Suprapubic skin (tissue), 4 donors: ENCODE measurements around the gene ATXN7L2. TPM values are rescaled to one million over a fixed set of nuclear protein-coding genes. Genes with fewer than 3 reads are reported as not detected.

ENCODE experiments used
- DNase-seq, 2 donors: peaks; one replicate each; pipeline ENCODE4 v3.0.0-alpha.2; 2019; ENCODE audit warnings: low spot score in 2 of 2
- H3K27ac ChIP-seq: fragments of 200-600 bp; sonication (generic); one replicate; pipeline ENCODE4 v1.5.1; 2019
- H3K27me3 ChIP-seq: fragments of 200-600 bp; sonication (generic); one replicate; pipeline ENCODE4 v1.5.1; 2019
- H3K36me3 ChIP-seq: fragments of 200-600 bp; sonication (generic); one replicate; pipeline ENCODE4 v1.5.1; 2019
- H3K4me1 ChIP-seq: fragments of 200-600 bp; sonication (generic); one replicate; pipeline ENCODE4 v1.5.1; 2019
- H3K4me3 ChIP-seq: fragments of 200-600 bp; sonication (generic); one replicate; pipeline ENCODE4 v1.5.1; 2019; ENCODE audit warnings: mild to moderate bottlenecking
- H3K9me3 ChIP-seq: fragments of 200-600 bp; sonication (generic); one replicate; pipeline ENCODE4 v1.5.1; 2019
- CTCF ChIP-seq, 2 donors: fragments of 200-600 bp in 1 of 2; fragments of 450-650 bp in 1 of 2; sonication (generic) in 1 of 2; IDR thresholded peaks; one replicate each; pipeline ENCODE4 v1.5.1; 2016 to 2019; ENCODE audit warnings: antibody characterized with exemption in 2 of 2, mild to moderate bottlenecking in 1 of 2, moderate library complexity in 1 of 2
- EP300 ChIP-seq: sonication (generic); formaldehyde crosslinking; IDR thresholded peaks from one replicate; pipeline ENCODE4 v1.6.1; 2017; ENCODE audit warnings: antibody characterized with exemption
- POLR2A ChIP-seq, 2 donors: fragments of 450-650 bp; IDR thresholded peaks; one replicate each; pipeline ENCODE4 v1.6.1; 2017; ENCODE audit warnings: antibody characterized with exemption in 2 of 2, mild to moderate bottlenecking in 2 of 2, moderate library complexity in 2 of 2
- POLR2AphosphoS5 ChIP-seq, 3 donors: sonication (generic); formaldehyde crosslinking; IDR thresholded peaks; one replicate each; pipeline ENCODE4 v1.6.1; 2017; ENCODE audit warnings: antibody characterized with exemption in 3 of 3
- WGBS: methylation state at CpG from one replicate; pipeline ENCODE4 v1.1.5; 2018; 5-methylcytosine and 5-hydroxymethylcytosine counted together
- total RNA-seq, 4 donors: library from RNA; depleted of rRNA; stranded (reverse); fragments of >200 nt; gene quantifications; one replicate each; pipeline ENCODE4 v1.1.0, GENCODE V29; 2016

The ATXN7L2 gene
- total RNA-seq, 4 donors from 2014 or later, result 5.1 to 8.4 (median 7.2) TPM

- 88% methylated on average over 6 of the region's 8 CpGs for WGBS
- no peaks in the 10 kb centered on the region for H3K9me3 ChIP-seq
- no peak for DNase-seq
- no peak overlapping the region for H3K27ac ChIP-seq
- TF ChIP-seq CTCF (IDR thresholded peaks at IDR 0.05) (no peak), EP300 (no peak), POLR2AphosphoS5 (IDR thresholded peaks at IDR 0.05) (no peak), POLR2A (IDR thresholded peaks at IDR 0.05) (no peak)
- H3K36me3 ChIP-seq, result peaks cover 34% of the 10 kb centered on the region
- no peak overlapping the region for H3K4me3 ChIP-seq
- no peaks in the 10 kb centered on the region for H3K27me3 ChIP-seq
- H3K4me1 ChIP-seq, result peaks cover 31% of the 10 kb centered on the region
Measured at GRCh38 chr1:109491372-109491771, 7.7 kb downstream of the ATXN7L2 start.

- H3K36me3 ChIP-seq, result peaks cover 43% of the 10 kb centered on the region
- no peak overlapping the region for H3K27ac ChIP-seq
- H3K4me1 ChIP-seq, result peaks cover 43% of the 10 kb centered on the region
- no peaks in the 10 kb centered on the region for H3K27me3 ChIP-seq
- H3K9me3 ChIP-seq, result no peaks in the 10 kb centered on the region
- H3K4me3 ChIP-seq, result no peak overlapping the region
- no peak for TF ChIP-seq POLR2A (IDR thresholded peaks at IDR 0.05)
- TF ChIP-seq CTCF (IDR thresholded peaks at IDR 0.05), result no peak
- no peak for TF ChIP-seq EP300
- TF ChIP-seq POLR2AphosphoS5 (IDR thresholded peaks at IDR 0.05), result no peak
- DNase-seq, result no peak
- 76% methylated on average over 4 of the region's 4 CpGs for WGBS
Measured at GRCh38 chr1:109492779-109493178, 9.1 kb downstream of the ATXN7L2 start.

GRCh38 chr1:109493227-109493626 is 9.5 kb downstream of the ATXN7L2 start:
- Histone ChIP-seq H3K9me3 (no peaks in the 10 kb centered on the region), H3K36me3 (peaks cover 43% of the 10 kb centered on the region), H3K27me3 (no peaks in the 10 kb centered on the region), H3K4me3 (peak overlapping the region; percentile 93), H3K27ac (peak overlapping the region; percentile 81), H3K4me1 (peaks cover 48% of the 10 kb centered on the region)
- TF ChIP-seq POLR2AphosphoS5 (IDR thresholded peaks at IDR 0.05), result no peak
- no peak for TF ChIP-seq CTCF (IDR thresholded peaks at IDR 0.05)
- TF ChIP-seq EP300, result no peak
- no peak for TF ChIP-seq POLR2A (IDR thresholded peaks at IDR 0.05)
- WGBS, result 43% methylated on average over 4 of the region's 4 CpGs
- no peak for DNase-seq

GRCh38 chr1:109493805-109494539 is 10.3 kb downstream of the ATXN7L2 start, which contains the start of gene CYB561D1:
CYB561D1 (plus strand) TSS chr1:109494094; CDS start chr1:109494140, 46 bp downstream.
- Histone ChIP-seq H3K4me1 (peaks cover 55% of the 10 kb centered on the region), H3K27ac (peak within 1 kb of the TSS; percentile 81), H3K27me3 (no peaks in the 10 kb centered on the region), H3K36me3 (peaks cover 35% of the 10 kb centered on the region), H3K4me3 (peak within 1 kb of the TSS; percentile 93), H3K9me3 (no peaks in the 10 kb centered on the region)
- DNase-seq, result peak; percentile 89 to 93
- TF ChIP-seq POLR2A (IDR thresholded peaks at IDR 0.05) (no peak), POLR2AphosphoS5 (IDR thresholded peaks at IDR 0.05) (peak in 1 of 3 donors; percentile 53), EP300 (no peak), CTCF (IDR thresholded peaks at IDR 0.05) (peak; percentile 72 to 98)
- WGBS, result under 1% methylated on average over 42 of the region's 44 CpGs

- H3K27ac ChIP-seq, result no peak overlapping the region
- WGBS, result 88% methylated on average over 7 of the region's 7 CpGs
- no peaks in the 10 kb centered on the region for H3K9me3 ChIP-seq
- H3K27me3 ChIP-seq, result no peaks in the 10 kb centered on the region
- DNase-seq, result no peak
- peaks cover 28% of the 10 kb centered on the region for H3K36me3 ChIP-seq
- peaks cover 73% of the 10 kb centered on the region for H3K4me1 ChIP-seq
- no peak overlapping the region for H3K4me3 ChIP-seq
- TF ChIP-seq POLR2A (IDR thresholded peaks at IDR 0.05), result no peak
- TF ChIP-seq EP300, result no peak
- no peak for TF ChIP-seq POLR2AphosphoS5 (IDR thresholded peaks at IDR 0.05)
- no peak for TF ChIP-seq CTCF (IDR thresholded peaks at IDR 0.05)
Measured at GRCh38 chr1:109495738-109496137, 12.0 kb downstream of the ATXN7L2 start.
